ENCODE measurements around the gene CYBB.

- TF ChIP-seq EZH2phosphoT487 (conservative IDR thresholded peaks at IDR 0.05; ENCODE audit: low read length) (no peak), CTCF (IDR thresholded peaks at IDR 0.05; ENCODE audit: insufficient read depth, low read length, poor library complexity, severe bottlenecking) (no peak)
Observed at GRCh38 chrX:37820646-37821045, 40.8 kb downstream of the CYBB start.

All from SU-DHL-6 (cell line).